Measurements from ENCODE around the gene PLBD1.

The PLBD1 gene

GRCh38 chr12:14482361-14482760, 85.3 kb downstream of the PLBD1 start:
- no peak for DNase-seq

GRCh38 chr12:14481201-14481600, 86.5 kb downstream of the PLBD1 start:
- DNase-seq, result no peak

- no peak for DNase-seq
Measured at GRCh38 chr12:14479004-14479403, 88.7 kb downstream of the PLBD1 start.

- DNase-seq, result no peak
Measured at GRCh38 chr12:14473707-14474287, 93.9 kb downstream of the PLBD1 start.

- no peak for DNase-seq
Measured at GRCh38 chr12:14471497-14471896, 96.2 kb downstream of the PLBD1 start.

- no peak for DNase-seq
Measured at GRCh38 chr12:14460212-14460841, 107.4 kb downstream of the PLBD1 start.

GRCh38 chr12:14454098-14454907, 113.4 kb downstream of the PLBD1 start:
- DNase-seq, result no peak
